NCI-H1105 (cell line): ENCODE results near the gene MRPL16.

Experiments
- DNase-seq: peaks from one replicate; lab custom pipeline; 2025; lab: John Stamatoyannopoulos, UW

Gene MRPL16

DNA sequence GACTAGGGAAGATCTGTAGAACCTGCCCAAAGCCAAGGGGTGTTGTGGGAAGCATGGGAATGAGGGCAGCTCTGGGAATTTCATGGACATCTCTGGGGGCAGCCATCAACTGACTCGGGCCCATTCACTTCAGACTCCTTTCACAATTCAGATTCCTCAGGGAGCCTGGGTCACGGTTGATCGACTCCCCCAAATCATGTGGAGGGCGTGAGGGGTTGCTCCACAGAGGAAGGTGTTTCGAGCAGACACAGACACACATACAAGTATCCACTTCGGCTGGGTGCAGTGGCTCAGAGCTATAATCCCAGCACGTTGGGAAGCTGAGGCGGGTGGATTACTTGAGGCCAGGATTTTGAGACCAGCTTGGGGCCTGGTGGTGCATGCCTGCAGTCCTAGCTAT, 39.7 kb downstream of the MRPL16 start:
- DNase-seq: no peak

DNA sequence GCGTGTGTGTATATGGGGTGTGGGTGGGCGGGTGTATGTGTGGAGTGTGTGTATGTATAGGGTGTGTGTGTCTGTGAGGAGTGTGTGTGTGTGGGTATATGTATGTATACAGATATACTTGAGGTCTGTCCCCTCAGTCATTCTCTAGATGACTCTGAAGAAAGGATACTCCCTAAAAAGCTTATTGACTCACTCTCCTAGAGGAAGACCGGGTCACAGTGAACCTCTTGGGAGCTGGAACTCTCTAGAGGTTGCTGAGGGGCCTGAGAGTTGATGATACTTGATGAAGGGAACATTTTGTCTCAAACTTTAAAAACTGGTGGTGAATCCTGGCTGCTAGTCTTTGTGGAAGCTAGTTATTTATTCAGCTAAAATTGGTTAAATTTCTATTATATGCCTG, 40.3 kb downstream of the MRPL16 start:
- DNase-seq: no peak

DNA sequence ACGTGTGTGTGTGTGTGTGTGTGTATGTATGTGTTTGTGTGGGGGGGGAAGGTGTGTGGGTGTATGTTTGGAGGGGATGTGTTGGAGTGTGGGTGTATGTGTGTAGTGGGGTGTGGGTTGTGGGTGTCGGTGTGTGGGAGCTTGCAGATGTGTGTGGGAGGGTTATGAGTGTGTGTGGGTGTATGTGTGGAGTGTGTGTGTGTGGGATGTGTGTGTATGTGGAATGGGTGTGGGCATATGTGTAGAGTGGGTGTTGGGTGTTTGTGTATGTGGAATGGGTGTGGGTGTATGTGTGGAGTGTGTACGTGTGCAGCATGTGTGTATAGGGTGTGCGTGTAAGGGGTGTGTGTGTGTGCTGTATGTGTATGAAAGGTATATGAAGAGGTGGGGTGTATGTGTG, 40.8 kb downstream of the MRPL16 start:
- no peak for DNase-seq

DNA sequence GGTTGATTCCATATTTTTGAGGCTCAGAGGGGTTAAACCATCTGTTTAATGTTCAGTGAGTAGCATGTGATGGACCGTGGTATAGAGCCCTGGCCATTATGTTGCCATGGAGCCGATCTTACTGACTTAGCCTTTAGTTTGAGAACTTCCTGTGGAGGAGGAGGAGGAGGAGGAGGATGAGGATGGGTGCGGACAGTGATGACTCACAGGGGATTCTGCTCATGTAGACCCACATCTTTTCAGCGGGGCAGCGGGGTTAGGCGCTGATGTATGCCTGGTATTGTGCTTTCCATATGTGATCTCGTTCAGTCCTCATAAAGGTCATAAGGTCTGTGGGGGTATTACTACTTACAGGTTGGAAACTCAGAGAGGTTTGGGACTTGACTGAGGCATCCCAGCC, 41.5 kb downstream of the MRPL16 start:
- no peak for DNase-seq

DNA sequence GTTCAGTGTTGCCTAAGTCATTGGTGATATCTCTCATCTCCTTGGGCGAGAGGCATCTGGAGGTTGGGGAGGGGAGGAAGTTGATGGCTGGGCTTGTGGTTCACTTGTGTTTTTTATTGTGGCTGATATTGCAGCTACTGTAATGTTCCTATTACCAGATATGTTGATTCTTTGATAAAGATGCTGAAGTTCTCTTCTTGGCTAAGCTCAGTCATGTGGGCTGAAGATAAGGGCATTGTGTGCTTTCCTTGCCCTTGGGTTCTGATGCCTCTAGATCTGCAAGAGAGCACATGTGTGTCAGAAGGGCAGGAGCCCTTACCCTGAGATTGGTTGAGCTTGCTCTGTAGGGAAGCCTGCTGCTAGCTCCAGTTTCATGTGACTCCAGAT, 43.4 kb downstream of the MRPL16 start:
- no peak for DNase-seq

DNA sequence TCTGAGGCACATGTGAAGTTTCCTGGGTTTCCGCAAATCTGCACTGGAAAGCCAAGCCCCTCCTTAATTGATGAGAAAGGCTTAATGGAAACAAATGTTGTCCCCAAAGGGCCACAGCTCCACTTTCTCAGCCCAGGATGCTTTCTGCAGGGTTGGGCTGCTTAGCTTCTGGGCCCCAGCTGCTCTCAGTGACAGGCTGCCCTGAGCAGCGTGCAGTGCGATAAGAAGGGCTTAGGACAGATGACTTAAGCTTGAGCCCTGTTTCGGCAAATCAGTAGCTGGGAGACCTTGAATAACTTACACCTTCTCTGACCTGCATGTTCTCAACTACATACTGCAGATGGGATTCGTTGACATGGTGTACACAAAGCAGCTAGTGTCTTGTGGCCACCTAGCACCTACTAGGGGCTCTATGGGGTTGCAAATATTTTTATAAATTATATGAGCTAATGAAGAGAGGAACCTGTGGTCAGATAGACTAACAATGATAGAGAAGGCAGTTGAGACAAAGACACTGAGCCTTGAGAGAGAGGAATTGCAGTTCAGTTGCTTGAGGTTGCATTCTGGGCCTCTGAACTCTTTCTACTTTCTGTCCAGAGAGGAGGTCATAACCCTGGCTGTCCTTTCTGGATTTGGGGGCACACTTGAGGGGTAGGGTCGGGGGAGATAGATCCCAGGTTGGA, 43.9 kb downstream of the MRPL16 start:
- DNase-seq: no peak

DNA sequence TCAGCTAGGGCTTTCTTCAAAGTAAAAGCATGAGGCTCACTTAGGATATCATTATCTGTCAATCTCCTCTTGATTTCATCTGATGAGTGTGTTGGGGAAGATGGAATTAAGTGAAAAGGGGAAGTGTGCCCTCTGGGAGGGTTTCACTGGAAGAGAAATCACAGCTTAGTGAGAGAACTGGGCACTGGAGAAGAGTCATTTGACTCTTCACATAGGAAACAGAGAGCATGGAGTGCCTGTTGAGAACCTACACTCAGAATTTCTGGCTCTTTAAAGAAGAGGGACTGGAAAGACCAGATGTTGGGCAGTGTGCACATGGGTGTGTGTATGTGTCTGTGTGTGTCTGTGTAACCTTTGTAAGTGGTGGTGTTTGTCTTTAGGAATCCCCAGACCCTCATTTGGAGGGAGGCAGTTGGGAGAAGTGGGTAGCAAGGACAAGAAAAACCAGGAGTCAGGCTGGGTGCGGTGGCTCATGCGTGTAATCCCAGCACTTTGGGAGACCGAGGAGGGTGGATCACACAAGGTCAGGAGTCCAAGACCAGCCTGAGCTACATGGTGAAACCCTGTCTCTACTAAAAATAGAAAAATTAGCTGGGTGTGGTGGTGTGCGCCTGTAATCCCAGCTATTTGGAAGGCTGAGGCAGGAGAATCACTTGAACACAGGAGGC, 45.4 kb downstream of the MRPL16 start:
- DNase-seq: no peak

DNA sequence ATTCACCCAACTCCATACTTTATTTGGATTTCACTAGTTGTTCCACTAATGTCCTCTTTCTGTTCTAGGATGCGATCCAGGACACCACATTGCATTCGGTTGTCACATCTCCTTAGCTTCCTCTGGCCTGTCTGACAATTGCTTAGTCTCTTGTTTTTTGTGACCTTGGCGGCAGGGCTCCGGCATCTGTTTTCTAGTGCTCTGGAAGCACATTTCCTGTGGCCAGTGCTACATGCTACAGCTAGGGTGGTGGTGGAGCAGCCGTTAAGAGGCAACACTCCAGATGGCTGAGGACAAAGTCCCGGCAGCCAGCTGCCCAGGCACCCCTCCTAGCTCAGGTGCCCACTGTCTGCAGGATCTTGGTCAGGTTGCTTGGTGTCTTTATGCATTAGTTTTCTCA, 48.6 kb downstream of the MRPL16 start:
- DNase-seq: no peak

DNA sequence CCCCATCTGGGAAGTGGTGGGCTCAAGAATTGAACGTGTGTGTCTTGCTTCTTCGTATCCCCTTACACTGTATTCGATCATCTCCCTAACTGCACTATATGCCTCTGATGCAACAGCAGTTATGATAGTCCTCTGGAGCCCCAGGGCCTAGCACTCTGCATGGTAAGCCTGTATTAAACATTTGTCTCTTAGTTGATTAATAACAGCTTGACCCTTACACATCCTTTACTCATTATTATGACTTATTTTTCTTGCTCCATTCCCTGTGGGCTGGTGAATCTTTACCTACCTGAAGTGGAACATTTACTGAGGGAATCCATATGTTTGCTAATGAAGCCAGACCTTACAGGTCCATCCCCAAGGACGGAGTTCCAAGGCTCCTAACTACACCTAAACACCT, 49.8 kb downstream of the MRPL16 start:
- DNase-seq: no peak

DNA sequence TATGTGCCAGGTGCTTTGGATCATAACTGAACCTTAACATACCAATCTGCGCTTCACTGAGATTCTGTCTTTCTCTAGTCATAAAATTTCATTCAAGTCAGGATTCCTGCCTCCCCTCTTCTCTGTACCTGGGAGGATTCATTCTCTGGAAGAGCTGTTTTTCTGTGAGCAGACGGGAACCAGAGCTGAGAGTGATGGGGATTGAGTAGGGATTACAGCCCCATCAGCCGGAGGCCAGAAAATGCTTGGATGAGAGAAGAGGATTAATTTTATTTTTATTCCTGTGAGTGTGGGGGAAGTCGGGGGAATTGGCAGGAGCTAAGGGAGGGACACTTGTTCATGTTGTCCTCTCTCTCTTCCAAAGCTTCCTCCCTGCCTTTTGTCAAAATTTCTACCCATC, 50.7 kb downstream of the MRPL16 start:
- no peak for DNase-seq

DNA sequence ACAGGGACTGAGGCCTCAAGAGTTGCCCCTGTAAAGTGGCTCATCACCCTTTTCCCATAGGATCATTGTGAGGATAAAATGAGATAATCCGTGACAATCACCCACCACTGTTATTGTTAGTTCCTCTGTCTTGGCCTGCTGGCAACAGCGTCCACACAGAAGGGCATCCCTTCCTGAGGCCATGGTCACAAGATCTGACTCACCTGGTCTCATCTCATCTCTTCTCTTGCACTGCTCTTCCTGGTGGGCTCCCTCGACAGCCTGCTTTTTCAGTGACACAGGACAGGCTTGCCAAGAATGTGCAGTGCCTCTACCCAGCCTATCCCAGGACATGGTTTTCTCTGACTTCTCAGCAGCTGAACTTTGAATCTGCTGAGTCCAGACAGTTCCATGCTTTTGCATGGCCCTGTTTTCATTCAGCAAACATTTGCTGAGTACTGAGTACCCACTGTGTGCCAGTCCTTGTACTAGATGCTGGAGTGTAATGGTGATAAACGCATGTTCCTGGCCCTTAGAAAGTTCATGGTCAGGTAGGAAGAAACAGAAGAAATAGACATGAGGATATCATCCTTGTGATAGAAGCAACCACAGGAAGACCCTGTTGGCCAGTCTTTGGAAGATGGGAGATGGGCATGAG, 52.1 kb downstream of the MRPL16 start:
- DNase-seq: no peak

DNA sequence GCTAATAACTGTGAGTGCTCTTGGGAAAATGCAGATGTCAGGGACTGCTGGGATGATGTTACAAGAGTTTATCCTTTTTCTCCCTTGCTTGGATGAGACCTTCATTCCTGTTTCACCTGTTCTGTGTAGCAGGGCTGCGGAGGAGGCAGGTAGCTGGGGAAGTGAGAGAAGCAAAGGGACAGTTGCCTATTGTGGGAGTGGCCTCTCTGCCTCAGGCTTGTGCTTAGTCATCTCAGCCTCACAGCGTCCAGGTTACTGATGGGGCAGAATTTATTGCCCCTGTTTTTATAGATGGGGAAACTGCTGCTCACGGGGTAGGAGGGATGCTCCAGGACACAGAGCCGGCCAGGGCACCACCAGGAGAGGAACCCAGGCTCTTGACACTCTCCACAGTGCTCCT, 53.7 kb downstream of the MRPL16 start:
- DNase-seq: no peak

DNA sequence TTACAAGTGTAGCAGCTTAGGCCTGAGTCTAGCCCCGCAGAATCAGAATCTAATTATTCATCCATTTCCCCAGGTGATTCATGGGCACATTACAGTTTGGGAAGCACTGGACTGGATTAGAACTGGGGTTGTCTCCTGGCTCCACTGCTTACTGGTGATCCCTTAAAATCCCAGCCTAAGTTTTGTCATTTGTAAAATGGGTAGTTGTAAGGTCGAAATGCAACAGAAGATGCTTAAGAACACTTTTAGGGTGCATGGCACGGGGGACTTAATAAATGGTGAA, 54.1 kb downstream of the MRPL16 start:
- DNase-seq: no peak
